Neuronal stem cell (in vitro differentiated cells): ENCODE data around the gene FAM168A.
"Not testable (repeated sequence)": the region's sequence is repeated elsewhere in the genome, so short reads cannot be mapped to it uniquely, and the experiment has no call there.

ENCODE experiments used
- DNase-seq: peaks from one replicate; pipeline ENCODE4 v3.0.0-alpha.2; 2013; ENCODE audit warnings: low spot score
- H2AFZ ChIP-seq: one replicate; pipeline ENCODE4 v1.6.1; 2013; ENCODE audit warnings: mild to moderate bottlenecking, low read length, inconsistent platforms
- H2AK5ac ChIP-seq: 2 replicates; pipeline ENCODE4 v1.6.1; 2013; ENCODE audit warnings: low read depth, mild to moderate bottlenecking, inconsistent platforms, low read length, moderate library complexity, mixed read lengths
- H2BK120ac ChIP-seq: 2 replicates; pipeline ENCODE4 v1.6.1; 2013; ENCODE audit warnings: low read depth, mild to moderate bottlenecking, inconsistent platforms, low read length, moderate library complexity, mixed read lengths
- H2BK12ac ChIP-seq: one replicate; pipeline ENCODE4 v1.6.1; 2013; ENCODE audit warnings: low read length, inconsistent platforms
- H2BK15ac ChIP-seq: 2 replicates; pipeline ENCODE4 v1.6.1; 2013; ENCODE audit warnings: mild to moderate bottlenecking, low read length, inconsistent platforms, mixed read lengths
- H2BK5ac ChIP-seq: one replicate; pipeline ENCODE4 v1.6.1; 2013; ENCODE audit warnings: inconsistent platforms, mild to moderate bottlenecking, low read length, moderate library complexity
- H3K14ac ChIP-seq: one replicate; pipeline ENCODE4 v1.6.1; 2013; ENCODE audit warnings: low read length, inconsistent platforms
- H3K18ac ChIP-seq: 2 replicates; pipeline ENCODE4 v1.6.1; 2013; ENCODE audit warnings: low read length, inconsistent platforms
- H3K23ac ChIP-seq: 2 replicates; pipeline ENCODE4 v1.6.1; 2013; ENCODE audit warnings: low read depth, mild to moderate bottlenecking, mixed read lengths, low read length, inconsistent platforms; ENCODE audit not compliant: poor library complexity
- H3K27ac ChIP-seq: replicated peaks from 3 replicates; pipeline ENCODE4 v1.5.1; 2013; ENCODE audit warnings: low read length, inconsistent platforms
- H3K27me3 ChIP-seq, 3 experiments: 2 replicates each; pipeline ENCODE4 v1.6.1; 2013; ENCODE audit warnings: low read length in 3 of 3, mild to moderate bottlenecking in 2 of 3, inconsistent platforms in 1 of 3, low read depth in 1 of 3, mixed read lengths in 1 of 3, moderate library complexity in 1 of 3; ENCODE audit not compliant: control insufficient read depth in 3 of 3, insufficient read depth in 3 of 3
- H3K36me3 ChIP-seq, 2 donors: replicated peaks in 1 of 2; 2 replicates each; pipeline ENCODE4 v1.6.1; 2013; ENCODE audit warnings: low read length in 2 of 2; ENCODE audit not compliant: control insufficient read depth in 2 of 2, insufficient read depth in 2 of 2
- H3K4ac ChIP-seq: 2 replicates; pipeline ENCODE4 v1.6.1; 2013; ENCODE audit warnings: inconsistent platforms, mild to moderate bottlenecking, low read length, moderate library complexity
- H3K4me1 ChIP-seq, 2 donors: 1 replicate in 1 of 2; 2 replicates in 1 of 2; pipeline ENCODE4 v1.6.1; 2013; ENCODE audit warnings: low read length in 2 of 2, low read depth in 1 of 2; ENCODE audit not compliant: control insufficient read depth in 2 of 2, insufficient read depth in 1 of 2
- H3K4me2 ChIP-seq: one replicate; pipeline ENCODE4 v1.6.1; 2013; ENCODE audit warnings: mild to moderate bottlenecking, low read length, inconsistent platforms; ENCODE audit not compliant: insufficient read depth, poor library complexity, severe bottlenecking
- H3K4me3 ChIP-seq, 2 donors: 2 replicates each; pipeline ENCODE4 v1.5.1; 2013; ENCODE audit warnings: low read length in 2 of 2, mild to moderate bottlenecking in 2 of 2, inconsistent platforms in 1 of 2, moderate library complexity in 1 of 2
- H3K79me1 ChIP-seq: one replicate; pipeline ENCODE4 v1.6.1; 2013; ENCODE audit warnings: low read depth, mild to moderate bottlenecking, inconsistent platforms, low read length, moderate library complexity
- H3K9ac ChIP-seq: one replicate; pipeline ENCODE4 v1.6.1; 2013; ENCODE audit warnings: mild to moderate bottlenecking, low read depth, low read length, inconsistent platforms; ENCODE audit not compliant: poor library complexity
- H3K9me3 ChIP-seq, 2 donors: replicated peaks in 1 of 2; 2 replicates each; pipeline versions ENCODE3 to v1.6.1; 2013; ENCODE audit warnings: low read length in 2 of 2, mild to moderate bottlenecking in 2 of 2, inconsistent platforms in 1 of 2, low read depth in 1 of 2, mixed read lengths in 1 of 2, moderate library complexity in 1 of 2; ENCODE audit not compliant: control insufficient read depth in 2 of 2, insufficient read depth in 1 of 2
- H4K8ac ChIP-seq: one replicate; pipeline ENCODE4 v1.6.1; 2013; ENCODE audit warnings: low read depth, mild to moderate bottlenecking, inconsistent platforms, low read length, moderate library complexity
- H4K91ac ChIP-seq: one replicate; pipeline ENCODE4 v1.6.1; 2013; ENCODE audit warnings: low read length, low read depth, mild to moderate bottlenecking, inconsistent platforms; ENCODE audit not compliant: poor library complexity
- WGBS, 2 donors: extraction: QIAGEN DNeasy Blood & Tissue Kit; methylation state at CpG; one replicate each; pipeline ENCODE4 v1.1.7; 2013; ENCODE audit warnings: missing lambda C conversion rate in 2 of 2, mixed read lengths in 1 of 2; ENCODE audit not compliant: insufficient read length in 2 of 2, insufficient replicate concordance in 1 of 2; ENCODE audit errors: extremely low coverage in 2 of 2; 5-methylcytosine and 5-hydroxymethylcytosine counted together

Gene FAM168A

GRCh38 chr11:73477518-73477917 is 120.4 kb downstream of the FAM168A start:
- Histone ChIP-seq H3K18ac (no peak overlapping the region), H3K36me3 (no peaks in the 10 kb centered on the region), H2BK15ac (no peak overlapping the region), H3K27ac (no peak overlapping the region), H4K91ac (no peak overlapping the region), H4K8ac (no peak overlapping the region), H2BK120ac (no peak overlapping the region), H2AFZ (no peak overlapping the region), H2BK12ac (no peak overlapping the region), H3K9me3 (peaks cover 0 to 18% of the 10 kb centered on the region in 2 donors), H3K4me3 (no peak overlapping the region), H3K4ac (no peak overlapping the region), H3K23ac (no peak overlapping the region), H3K9ac (no peak overlapping the region), H3K4me1 (no peaks in the 10 kb centered on the region), H2AK5ac (no peak overlapping the region), H3K27me3 (no peaks in the 10 kb centered on the region), H3K4me2 (no peak overlapping the region), H2BK5ac (no peak overlapping the region), H3K14ac (no peak overlapping the region), H3K79me1 (no peaks in the 10 kb centered on the region)
- no peak for DNase-seq
- WGBS, 2 donors, result no CpG with 5 or more reads among the region's 2 CpGs

GRCh38 chr11:73475549-73476095 is 122.3 kb downstream of the FAM168A start:
- Histone ChIP-seq H2BK15ac (no peak overlapping the region), H3K4me1 (no peaks in the 10 kb centered on the region), H3K36me3 (peaks cover 0 to 2% of the 10 kb centered on the region in 2 donors), H2BK12ac (no peak overlapping the region), H3K14ac (no peak overlapping the region), H3K27me3 (no peaks in the 10 kb centered on the region), H3K4me2 (no peak overlapping the region), H2AFZ (no peak overlapping the region), H3K27ac (no peak overlapping the region), H3K23ac (no peak overlapping the region), H2BK120ac (no peak overlapping the region), H3K4ac (no peak overlapping the region), H4K91ac (no peak overlapping the region), H3K9me3 (peaks cover 0 to 18% of the 10 kb centered on the region in 2 donors), H2AK5ac (no peak overlapping the region), H3K18ac (no peak overlapping the region), H3K79me1 (no peaks in the 10 kb centered on the region), H3K9ac (no peak overlapping the region), H3K4me3 (no peak overlapping the region), H4K8ac (no peak overlapping the region), H2BK5ac (no peak overlapping the region)
- DNase-seq, result no peak

GRCh38 chr11:73473252-73473651 is 124.7 kb downstream of the FAM168A start:
- no CpG with 5 or more reads among the region's 1 CpG for WGBS, 2 donors
- Histone ChIP-seq H3K79me1 (no peaks in the 10 kb centered on the region), H2AK5ac (no peak overlapping the region)

GRCh38 chr11:73470036-73470612 is 127.8 kb downstream of the FAM168A start:
- H3K79me1 ChIP-seq, DNase-seq, H2BK12ac ChIP-seq, H2BK5ac ChIP-seq, H3K4me2 ChIP-seq, H3K27me3 ChIP-seq, H2AK5ac ChIP-seq, H4K8ac ChIP-seq, H4K91ac ChIP-seq, H3K27ac ChIP-seq, H3K9me3 ChIP-seq, H3K18ac ChIP-seq, H3K9ac ChIP-seq, H3K4ac ChIP-seq, H3K4me3 ChIP-seq, H2BK120ac ChIP-seq, H2BK15ac ChIP-seq, H3K14ac ChIP-seq, H3K23ac ChIP-seq, H2AFZ ChIP-seq, H3K4me1 ChIP-seq: not testable (repeated sequence)
- WGBS, 2 donors, result no CpG with 5 or more reads among the region's 13 CpGs
- peaks cover 0 to 21% of the 10 kb centered on the region in 2 donors for H3K36me3 ChIP-seq

More at GRCh38 chr11:73473252-73473651, 124.7 kb downstream of the FAM168A start:
- DNase-seq, result no peak
- Histone ChIP-seq H3K4me1 (no peaks in the 10 kb centered on the region), H4K91ac (no peak overlapping the region), H3K36me3 (peaks cover 0 to 7% of the 10 kb centered on the region in 2 donors), H3K9me3 (peaks cover 0 to 18% of the 10 kb centered on the region in 2 donors), H3K27ac (no peak overlapping the region), H2AFZ (no peak overlapping the region), H3K14ac (no peak overlapping the region), H3K4ac (no peak overlapping the region), H3K4me3 (no peak overlapping the region), H2BK12ac (no peak overlapping the region), H3K4me2 (no peak overlapping the region), H3K23ac (no peak overlapping the region), H2BK15ac (no peak overlapping the region), H3K27me3 (no peaks in the 10 kb centered on the region), H3K18ac (no peak overlapping the region), H4K8ac (no peak overlapping the region), H2BK5ac (no peak overlapping the region), H3K9ac (no peak overlapping the region), H2BK120ac (no peak overlapping the region)
